CD14-positive monocyte (primary cell): ENCODE data around the gene CWC25. TPM values are rescaled to one million over a fixed set of nuclear protein-coding genes. Genes with fewer than 3 reads are reported as not detected.

ENCODE experiments used
- DNase-seq, 3 donors: peaks; one replicate each; pipeline ENCODE4 v3.0.0-alpha.2; 2011 to 2022
- H2AFZ ChIP-seq: 2 replicates; pipeline ENCODE4 v1.6.0; 2012; ENCODE audit warnings: mild to moderate bottlenecking, low read depth, low read length, inconsistent platforms; ENCODE audit not compliant: insufficient read depth, poor library complexity, severe bottlenecking
- H3K27ac ChIP-seq, 2 donors: 1 replicate in 1 of 2; 2 replicates in 1 of 2; pipeline ENCODE4 v1.5.1; 2012 to 2013; ENCODE audit warnings: low read length in 2 of 2, control low read depth in 1 of 2, inconsistent platforms in 1 of 2, low read depth in 1 of 2, mild to moderate bottlenecking in 1 of 2
- H3K27me3 ChIP-seq, 2 donors: one replicate each; pipeline versions ENCODE4 v1.6.0 to v1.6.1; 2011 to 2013; ENCODE audit warnings: low read length in 2 of 2; ENCODE audit not compliant: control insufficient read depth in 2 of 2, insufficient read depth in 2 of 2
- H3K36me3 ChIP-seq, 2 donors: replicated peaks in 1 of 2; 1 replicate in 1 of 2; 2 replicates in 1 of 2; pipeline versions ENCODE4 v1.5.1 to v1.6.1; 2012 to 2013; ENCODE audit warnings: low read length in 2 of 2, control low read depth in 1 of 2, inconsistent platforms in 1 of 2, mild to moderate bottlenecking in 1 of 2; ENCODE audit not compliant: insufficient read depth in 2 of 2, control insufficient read depth in 1 of 2
- H3K4me1 ChIP-seq, 2 donors: 1 replicate in 1 of 2; 2 replicates in 1 of 2; pipeline versions ENCODE4 v1.5.1 to v1.6.1; 2012 to 2013; ENCODE audit warnings: low read length in 2 of 2, control low read depth in 1 of 2, inconsistent platforms in 1 of 2, mild to moderate bottlenecking in 1 of 2, moderate library complexity in 1 of 2; ENCODE audit not compliant: insufficient read depth in 2 of 2, control insufficient read depth in 1 of 2
- H3K4me2 ChIP-seq: replicated peaks from 2 replicates; pipeline ENCODE3; 2012; ENCODE audit warnings: low read length, moderate library complexity, mild to moderate bottlenecking; ENCODE audit not compliant: poor library complexity, severe bottlenecking; ENCODE audit errors: extremely low read depth
- H3K4me3 ChIP-seq, 3 experiments: fragments of 200-600 bp in 1 of 3; sonication (generic) in 1 of 3; replicated peaks in 1 of 3; 1 replicate in 2 of 3; 2 replicates in 1 of 3; pipeline ENCODE4 v1.5.1; 2011 to 2013; ENCODE audit warnings: low read length in 3 of 3, mild to moderate bottlenecking in 3 of 3, control low read depth in 2 of 3, low read depth in 2 of 3, inconsistent platforms in 1 of 3, moderate library complexity in 1 of 3
- H3K79me2 ChIP-seq: 2 replicates; pipeline ENCODE4 v1.6.0; 2012; ENCODE audit warnings: mild to moderate bottlenecking, control low read depth, inconsistent platforms, low read length, moderate library complexity; ENCODE audit not compliant: insufficient read depth
- H3K9ac ChIP-seq: 2 replicates; pipeline ENCODE4 v1.6.0; 2017; ENCODE audit warnings: low read length, mild to moderate bottlenecking; ENCODE audit not compliant: insufficient read depth, poor library complexity, severe bottlenecking
- H3K9me3 ChIP-seq, 2 donors: replicated peaks in 1 of 2; 1 replicate in 1 of 2; 2 replicates in 1 of 2; pipeline versions ENCODE4 v1.5.1 to v1.6.1; 2012 to 2013; ENCODE audit warnings: low read length in 2 of 2, control low read depth in 1 of 2; ENCODE audit not compliant: control insufficient read depth in 1 of 2, insufficient read depth in 1 of 2
- H4K20me1 ChIP-seq: 2 replicates; pipeline ENCODE4 v1.6.0; 2012; ENCODE audit warnings: mild to moderate bottlenecking, low read length, control low read depth, moderate library complexity; ENCODE audit not compliant: insufficient read depth
- H3K27ac Mint-ChIP-seq, 7 donors: one replicate each; pipeline ENCODE4 v1.8.0; 2020; ENCODE audit warnings: mild to moderate bottlenecking in 7 of 7, mixed read lengths in 7 of 7, moderate library complexity in 6 of 7, inconsistent platforms in 2 of 7
- H3K27me3 Mint-ChIP-seq, 3 donors: one replicate each; pipeline ENCODE4 v1.8.0; 2021 to 2022; ENCODE audit warnings: low read depth in 3 of 3, mild to moderate bottlenecking in 3 of 3, mixed read lengths in 3 of 3, moderate library complexity in 3 of 3, inconsistent platforms in 1 of 3
- H3K36me3 Mint-ChIP-seq, 2 donors: one replicate each; pipeline ENCODE4 v1.8.0; 2020; ENCODE audit warnings: mixed read lengths in 2 of 2, inconsistent platforms in 1 of 2, mild to moderate bottlenecking in 1 of 2
- H3K4me1 Mint-ChIP-seq: one replicate; pipeline ENCODE4 v1.8.0; 2020; ENCODE audit warnings: mild to moderate bottlenecking, mixed read lengths
- H3K4me3 Mint-ChIP-seq, 2 donors: one replicate each; pipeline ENCODE4 v1.8.0; 2020; ENCODE audit warnings: mild to moderate bottlenecking in 2 of 2, mixed read lengths in 2 of 2, moderate library complexity in 1 of 2
- H3K9me3 Mint-ChIP-seq, 7 donors: one replicate each; pipeline ENCODE4 v1.8.0; 2020 to 2022; ENCODE audit warnings: mixed read lengths in 7 of 7, mild to moderate bottlenecking in 6 of 7, moderate library complexity in 6 of 7, inconsistent platforms in 2 of 7
- WGBS: methylation state at CpG from one replicate; pipeline ENCODE4 v1.1.5; 2013; ENCODE audit warnings: missing lambda C conversion rate; ENCODE audit not compliant: insufficient coverage; 5-methylcytosine and 5-hydroxymethylcytosine counted together
- intact Hi-C, 2 donors: fragments of 100-400 bp; cut with micrococcal nuclease; formaldehyde crosslinking; loops; one replicate each; pipeline versions ENCODE4 v1.15.0 to v1.15.1; 2023
- polyA plus RNA-seq, 3 donors: library from polyadenylated mRNA; depleted of rRNA in 1 of 3; unstranded in 2 of 3; stranded (reverse) in 1 of 3; fragments of 300-500 nt in 2 of 3; fragments of >200 nt in 1 of 3; fragmentation: Illumina TruSeq in 2 of 3; gene quantifications; 1 replicate in 2 of 3; 2 replicates in 1 of 3; pipeline ENCODE4 v1.2.3, GENCODE V29; 2012 to 2021
- TF ChIP-seq, protein P1 (sequence below): fragments of 200-600 bp; IDR thresholded peaks from one replicate; pipeline ENCODE4 v1.8.0; 2022; ENCODE audit warnings: antibody characterized with exemption, mild to moderate bottlenecking

CWC25 gene
- polyA plus RNA-seq, 3 donors = 7.5 to 63.2 (median 8.4) TPM

DNA sequence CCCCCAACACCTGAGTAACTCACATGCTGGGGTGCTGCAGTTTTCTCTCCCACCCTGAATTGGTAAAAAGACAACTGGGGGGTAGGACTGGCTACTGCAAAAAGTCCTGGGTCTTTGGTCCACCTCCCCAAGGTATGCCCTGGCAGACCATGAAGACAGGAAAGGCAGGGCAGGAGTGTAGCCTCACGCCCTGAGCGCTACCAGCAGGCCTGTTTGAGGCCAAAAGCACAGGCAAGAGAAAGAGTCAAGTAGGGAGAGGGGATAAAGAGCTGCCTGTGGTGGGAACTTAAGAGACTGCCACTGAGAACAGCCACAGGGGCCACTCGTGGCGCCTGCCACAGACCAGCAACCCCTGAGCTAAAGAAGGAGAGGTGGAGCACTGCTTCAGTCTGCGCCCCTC lies 58.8 kb downstream of the CWC25 start:
- Histone ChIP-seq H3K4me3 (no peak overlapping the region), H4K20me1 (peaks cover 31% of the 10 kb centered on the region), H3K27me3 (no peaks in the 10 kb centered on the region), H2AFZ (no peak overlapping the region), H3K79me2 (no peaks in the 10 kb centered on the region), H3K27ac (peak overlapping the region in 1 of 2 donors; percentile 3), H3K4me1 (no peaks in the 10 kb centered on the region), H3K36me3 (peaks cover 88 to 100% of the 10 kb centered on the region in 2 donors), H3K4me2 (no peak overlapping the region), H3K9ac (no peak overlapping the region), H3K9me3 (no peaks in the 10 kb centered on the region)
- TF ChIP-seq, protein P1, sequence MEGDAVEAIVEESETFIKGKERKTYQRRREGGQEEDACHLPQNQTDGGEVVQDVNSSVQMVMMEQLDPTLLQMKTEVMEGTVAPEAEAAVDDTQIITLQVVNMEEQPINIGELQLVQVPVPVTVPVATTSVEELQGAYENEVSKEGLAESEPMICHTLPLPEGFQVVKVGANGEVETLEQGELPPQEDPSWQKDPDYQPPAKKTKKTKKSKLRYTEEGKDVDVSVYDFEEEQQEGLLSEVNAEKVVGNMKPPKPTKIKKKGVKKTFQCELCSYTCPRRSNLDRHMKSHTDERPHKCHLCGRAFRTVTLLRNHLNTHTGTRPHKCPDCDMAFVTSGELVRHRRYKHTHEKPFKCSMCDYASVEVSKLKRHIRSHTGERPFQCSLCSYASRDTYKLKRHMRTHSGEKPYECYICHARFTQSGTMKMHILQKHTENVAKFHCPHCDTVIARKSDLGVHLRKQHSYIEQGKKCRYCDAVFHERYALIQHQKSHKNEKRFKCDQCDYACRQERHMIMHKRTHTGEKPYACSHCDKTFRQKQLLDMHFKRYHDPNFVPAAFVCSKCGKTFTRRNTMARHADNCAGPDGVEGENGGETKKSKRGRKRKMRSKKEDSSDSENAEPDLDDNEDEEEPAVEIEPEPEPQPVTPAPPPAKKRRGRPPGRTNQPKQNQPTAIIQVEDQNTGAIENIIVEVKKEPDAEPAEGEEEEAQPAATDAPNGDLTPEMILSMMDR = no peak
- H3K4me1 Mint-ChIP-seq = no peaks in the 10 kb centered on the region
- peaks cover 0 to 2% (median 0%) of the 10 kb centered on the region in 3 donors for H3K27me3 Mint-ChIP-seq
- peaks cover 95 to 100% of the 10 kb centered on the region in 2 donors for H3K36me3 Mint-ChIP-seq
- H3K9me3 Mint-ChIP-seq = no peaks in the 10 kb centered on the region
- no peak for DNase-seq
- WGBS = 100% methylated on average over 5 of the region's 5 CpGs
- intact Hi-C loops = no loop called here
- H3K27ac Mint-ChIP-seq = peak overlapping the region in 4 of 7 donors; percentile 10 to 53 (median 32)
- H3K4me3 Mint-ChIP-seq = no peak overlapping the region

DNA sequence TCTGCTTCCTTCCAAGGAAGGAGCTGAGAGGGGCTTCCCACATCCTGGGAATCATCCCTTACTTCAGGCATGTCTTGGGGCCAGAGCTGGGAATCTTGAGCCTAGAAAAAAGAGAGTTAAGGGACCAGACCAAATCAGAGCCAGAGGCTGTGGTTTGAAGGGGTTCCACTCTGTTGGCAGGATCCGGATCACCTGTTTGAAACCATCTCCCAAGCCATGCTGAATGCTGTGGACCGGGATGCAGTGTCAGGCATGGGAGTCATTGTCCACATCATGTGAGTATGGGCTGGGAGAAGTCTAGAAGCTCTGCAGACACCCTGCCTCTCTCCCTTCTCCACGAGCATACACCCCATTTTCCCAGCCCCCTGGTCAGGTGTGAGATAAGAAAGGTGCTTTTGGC lies 62.9 kb downstream of the CWC25 start:
- H3K9me3 ChIP-seq = no peaks in the 10 kb centered on the region
- no peak overlapping the region for H3K9ac ChIP-seq
- H3K4me3 Mint-ChIP-seq = no peak overlapping the region
- H2AFZ ChIP-seq = no peak overlapping the region
- intact Hi-C loops = no loop called here
- H3K4me1 Mint-ChIP-seq = no peaks in the 10 kb centered on the region
- peaks cover 89 to 98% of the 10 kb centered on the region in 2 donors for H3K36me3 ChIP-seq
- no CpG with 5 or more reads among the region's 3 CpGs for WGBS
- H4K20me1 ChIP-seq = peaks cover 61% of the 10 kb centered on the region
- no peaks in the 10 kb centered on the region for H3K4me1 ChIP-seq
- H3K4me3 ChIP-seq = no peak overlapping the region
- DNase-seq = no peak
- H3K27me3 ChIP-seq = no peaks in the 10 kb centered on the region
- peaks cover 4% of the 10 kb centered on the region for H3K79me2 ChIP-seq
- no peak overlapping the region for H3K27ac ChIP-seq
- no peaks in the 10 kb centered on the region for H3K27me3 Mint-ChIP-seq
- H3K9me3 Mint-ChIP-seq = no peaks in the 10 kb centered on the region
- peak overlapping the region in 3 of 7 donors; percentile 37 to 70 (median 52) for H3K27ac Mint-ChIP-seq
- no peak overlapping the region for H3K4me2 ChIP-seq
- H3K36me3 Mint-ChIP-seq = peaks cover 90 to 98% of the 10 kb centered on the region in 2 donors
- TF ChIP-seq, protein P1 = no peak
